Ovary (tissue), 3 donors: Measurements from ENCODE around the gene SIX1.

Experiments
- CTCF ChIP-seq, 3 donors: fragments of 450-650 bp in 2 of 3; fragments of 200-600 bp in 1 of 3; IDR thresholded peaks; one replicate each; pipeline versions ENCODE4 v1.5.1 to v1.8.0; 2016 to 2022; ENCODE audit warnings: antibody characterized with exemption in 3 of 3, mild to moderate bottlenecking in 1 of 3
- EP300 ChIP-seq: sonication (generic); formaldehyde crosslinking; IDR thresholded peaks from one replicate; pipeline ENCODE4 v1.6.1; 2017; ENCODE audit warnings: antibody characterized with exemption
- POLR2A ChIP-seq: fragments of 450-650 bp; IDR thresholded peaks from one replicate; pipeline ENCODE4 v1.6.1; 2017; ENCODE audit warnings: antibody characterized with exemption, mild to moderate bottlenecking, moderate library complexity
- donor health status: DM: no; HTN: no; CAD: no.

- no peak for TF ChIP-seq CTCF (IDR thresholded peaks at IDR 0.05)
- TF ChIP-seq EP300 = no peak
- no peak for TF ChIP-seq POLR2A
Measured at GRCh38 chr14:60652674-60653651, 3.7 kb upstream of the SIX1 start.
